GM20000 (cell line): ENCODE data around the gene EDRF1.

Experiments
- DNase-seq: peaks from one replicate; pipeline ENCODE4 v3.0.0; 2012; ENCODE audit warnings: low spot score
- TF ChIP-seq, protein P1 (sequence below): IDR thresholded peaks from 2 replicates; pipeline ENCODE4 v1.5.1; 2012; ENCODE audit warnings: mild to moderate bottlenecking, control low read depth; ENCODE audit errors: extremely low read depth, missing control alignments

Gene EDRF1

DNA sequence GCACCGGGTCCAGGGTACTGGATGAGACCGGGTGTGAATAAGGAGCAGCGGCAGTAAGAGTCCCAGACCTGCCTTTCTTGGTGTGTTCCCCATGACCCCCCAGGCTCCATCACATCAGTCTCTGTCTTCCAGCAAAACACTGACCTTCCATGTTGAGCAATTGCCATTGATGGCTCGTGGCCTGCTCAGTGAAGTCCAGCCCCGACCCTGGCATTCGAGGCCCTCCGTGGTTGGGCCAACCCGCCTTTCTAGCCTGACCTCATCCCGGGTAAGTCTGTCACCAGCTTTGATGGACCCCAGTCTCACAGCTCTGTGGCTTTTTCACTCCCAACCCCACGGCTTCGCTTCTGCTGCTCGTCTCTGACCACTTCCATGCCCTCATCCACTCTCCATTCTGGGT lies 49.7 kb downstream of the EDRF1 start:
- DNase-seq = no peak
- TF ChIP-seq, protein P1, sequence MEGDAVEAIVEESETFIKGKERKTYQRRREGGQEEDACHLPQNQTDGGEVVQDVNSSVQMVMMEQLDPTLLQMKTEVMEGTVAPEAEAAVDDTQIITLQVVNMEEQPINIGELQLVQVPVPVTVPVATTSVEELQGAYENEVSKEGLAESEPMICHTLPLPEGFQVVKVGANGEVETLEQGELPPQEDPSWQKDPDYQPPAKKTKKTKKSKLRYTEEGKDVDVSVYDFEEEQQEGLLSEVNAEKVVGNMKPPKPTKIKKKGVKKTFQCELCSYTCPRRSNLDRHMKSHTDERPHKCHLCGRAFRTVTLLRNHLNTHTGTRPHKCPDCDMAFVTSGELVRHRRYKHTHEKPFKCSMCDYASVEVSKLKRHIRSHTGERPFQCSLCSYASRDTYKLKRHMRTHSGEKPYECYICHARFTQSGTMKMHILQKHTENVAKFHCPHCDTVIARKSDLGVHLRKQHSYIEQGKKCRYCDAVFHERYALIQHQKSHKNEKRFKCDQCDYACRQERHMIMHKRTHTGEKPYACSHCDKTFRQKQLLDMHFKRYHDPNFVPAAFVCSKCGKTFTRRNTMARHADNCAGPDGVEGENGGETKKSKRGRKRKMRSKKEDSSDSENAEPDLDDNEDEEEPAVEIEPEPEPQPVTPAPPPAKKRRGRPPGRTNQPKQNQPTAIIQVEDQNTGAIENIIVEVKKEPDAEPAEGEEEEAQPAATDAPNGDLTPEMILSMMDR = no peak

- DNase-seq = no peak
- TF ChIP-seq, protein P1 = no peak
Observed at GRCh38 chr10:125770844-125771243, 51.3 kb downstream of the EDRF1 start.

- DNase-seq = no peak
Observed at GRCh38 chr10:125772112-125772863, 52.8 kb downstream of the EDRF1 start.

GRCh38 chr10:125772864-125773180 lies 53.3 kb downstream of the EDRF1 start:
- TF ChIP-seq, protein P1 = no peak
- no peak for DNase-seq

More at GRCh38 chr10:125772112-125772863, 52.8 kb downstream of the EDRF1 start:
- TF ChIP-seq, protein P1 = no peak

- TF ChIP-seq, protein P1 = no peak
- no peak for DNase-seq
Observed at GRCh38 chr10:125773687-125774543, 54.4 kb downstream of the EDRF1 start.

DNA sequence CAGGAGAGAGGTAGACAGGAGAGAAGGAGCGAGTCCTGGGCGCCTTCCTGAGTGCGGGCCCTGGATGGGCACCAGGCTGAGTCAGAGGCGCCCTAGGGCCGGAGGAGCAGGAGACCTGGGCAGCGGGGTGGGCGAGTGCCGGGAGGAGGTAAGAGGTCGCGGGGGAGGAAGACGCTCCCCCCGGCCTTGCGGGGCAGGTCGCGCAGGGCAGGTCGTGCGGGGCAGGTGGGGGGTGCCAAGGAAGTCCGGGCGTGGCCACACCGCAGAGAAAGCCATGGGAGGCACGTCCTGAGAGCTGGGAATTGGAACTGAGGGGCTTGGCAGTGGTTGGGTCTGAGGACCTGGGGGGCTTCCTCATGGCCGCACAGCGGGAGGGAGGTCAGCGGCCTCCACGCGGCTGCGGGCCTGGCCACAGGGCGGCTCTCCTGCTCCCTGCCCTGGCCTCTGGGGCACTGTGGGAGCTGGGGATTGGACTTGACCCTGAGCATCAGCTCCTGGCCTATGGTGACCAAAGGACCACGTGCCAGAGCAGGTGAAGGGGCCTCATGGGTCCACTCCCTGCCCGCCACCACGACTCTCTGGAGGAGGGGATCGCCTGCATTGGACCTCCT lies 55.2 kb downstream of the EDRF1 start:
- DNase-seq = no peak
- TF ChIP-seq, protein P1 = no peak
